ENCODE results near the gene GFOD1.
A peak's percentile ranks its signal among the peaks of the same experiment; 100 is the strongest.
"Not testable (repeated sequence)": the region's sequence is repeated elsewhere in the genome, so short reads cannot be mapped to it uniquely, and the experiment has no call there.

Gene GFOD1

DNA sequence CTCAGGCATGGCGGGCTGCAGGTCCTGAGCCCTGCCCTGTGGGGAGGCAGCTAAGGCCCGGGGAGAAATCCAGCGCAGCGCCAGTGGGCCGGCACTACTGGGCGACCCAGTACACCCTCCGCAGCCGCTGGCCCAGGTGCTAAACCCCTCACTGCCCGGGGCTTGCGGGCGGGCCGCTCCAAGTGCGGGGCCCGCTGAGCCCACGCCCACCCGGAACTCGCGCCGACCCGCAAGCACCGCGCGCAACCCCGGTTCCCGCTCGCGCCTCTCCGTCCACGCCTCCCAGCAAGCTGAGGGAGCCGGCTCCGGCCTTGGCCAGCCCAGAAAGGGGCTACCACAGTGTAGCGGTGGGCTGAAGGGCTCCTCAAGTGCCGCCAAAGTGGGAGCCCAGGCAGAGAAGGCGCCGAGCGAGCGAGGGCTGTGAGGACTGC is 23.8 kb upstream of the GFOD1 start:
- DNase-seq: not testable (repeated sequence)

DNA sequence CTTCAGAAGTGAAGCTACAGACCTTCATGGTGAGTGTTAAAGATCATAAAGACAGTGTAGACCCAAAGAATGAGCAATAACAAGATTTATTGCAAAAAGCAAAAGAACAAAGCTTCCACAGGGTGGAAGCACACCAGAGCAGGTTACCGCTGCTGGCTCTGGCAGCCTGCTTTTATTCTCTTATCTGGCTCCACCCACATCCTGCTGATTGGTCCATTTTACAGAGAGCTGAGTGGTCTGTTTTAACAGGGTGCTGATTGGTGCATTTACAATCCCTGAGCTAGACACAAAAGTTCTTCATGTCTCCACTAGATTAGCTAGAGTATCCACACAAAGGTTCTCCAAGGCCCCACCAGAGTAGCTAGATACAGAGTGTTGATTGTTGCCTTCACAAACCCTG is 23.0 kb upstream of the GFOD1 start:
- DNase-seq: not testable (repeated sequence)

DNA sequence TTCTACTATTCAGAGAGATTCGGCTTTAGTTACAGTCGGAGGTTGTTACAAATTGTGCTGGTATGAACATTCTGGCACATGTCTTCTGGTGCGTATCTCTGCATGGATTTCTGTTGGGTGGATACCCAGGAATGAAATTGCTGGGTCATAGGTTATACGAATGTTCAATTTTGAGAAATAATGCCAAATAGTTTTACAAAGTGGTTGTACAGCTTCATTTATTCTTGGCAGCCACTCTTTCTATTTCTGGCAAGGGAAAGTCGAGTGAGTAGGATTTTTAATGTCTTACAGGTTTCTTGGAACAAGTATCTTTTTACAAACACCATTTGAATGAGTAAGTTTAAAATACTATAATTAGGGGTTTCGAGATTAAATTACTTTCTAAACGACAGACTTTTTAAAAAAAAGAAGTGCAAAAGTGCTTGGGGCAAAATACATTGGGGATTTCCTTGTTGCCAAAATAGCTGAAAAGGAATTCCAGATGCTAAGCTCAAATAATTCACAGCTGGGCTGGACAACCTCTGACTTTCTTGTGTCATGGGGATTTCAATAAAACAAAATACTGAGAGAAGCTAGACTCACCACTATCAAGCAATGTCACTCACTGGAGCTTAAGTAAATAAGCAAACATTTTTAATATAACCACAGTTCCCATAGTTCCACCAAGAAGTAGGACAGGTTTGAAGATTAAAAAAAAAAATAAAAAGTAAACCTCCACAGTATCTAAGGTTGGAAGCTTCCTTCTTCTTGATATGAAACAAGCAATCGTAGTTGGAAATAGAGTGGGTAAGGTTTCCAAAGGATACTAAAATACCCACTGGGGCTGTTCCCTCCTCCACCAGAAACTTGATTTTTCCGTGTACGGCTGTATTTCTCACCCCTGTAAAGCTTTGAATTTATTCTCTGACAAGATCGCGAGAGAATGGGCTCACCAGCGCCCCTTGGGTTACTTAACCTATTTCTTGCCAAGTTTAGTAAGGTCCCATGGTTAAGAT is 21.6 kb upstream of the GFOD1 start:
- DNase-seq: no peak

DNA sequence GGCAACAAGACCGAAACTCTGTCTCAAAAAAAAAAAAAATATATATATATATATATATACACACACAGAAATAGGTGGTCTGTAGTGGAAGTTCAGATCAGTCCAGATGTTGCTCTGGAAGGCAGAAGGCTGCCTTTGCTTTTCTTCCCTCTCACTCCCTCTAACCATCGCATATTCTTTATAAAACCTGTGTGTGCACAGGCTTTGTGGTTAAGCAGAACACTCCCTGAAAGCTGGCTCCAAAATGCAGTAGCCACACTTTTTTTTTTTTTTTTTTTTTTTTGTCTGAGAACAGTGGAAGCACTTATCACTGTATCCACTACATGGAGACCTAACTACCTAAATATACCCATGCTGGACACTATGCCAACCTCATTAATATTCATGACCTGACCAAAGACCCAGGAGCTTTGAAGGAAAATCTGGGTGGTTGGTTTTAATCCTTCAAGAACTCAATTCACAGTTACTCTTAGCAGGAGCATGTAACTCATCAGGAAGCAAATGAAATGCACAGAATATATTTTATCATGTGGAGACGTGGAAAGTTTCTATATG is 20.0 kb upstream of the GFOD1 start:
- no peak for DNase-seq

DNA sequence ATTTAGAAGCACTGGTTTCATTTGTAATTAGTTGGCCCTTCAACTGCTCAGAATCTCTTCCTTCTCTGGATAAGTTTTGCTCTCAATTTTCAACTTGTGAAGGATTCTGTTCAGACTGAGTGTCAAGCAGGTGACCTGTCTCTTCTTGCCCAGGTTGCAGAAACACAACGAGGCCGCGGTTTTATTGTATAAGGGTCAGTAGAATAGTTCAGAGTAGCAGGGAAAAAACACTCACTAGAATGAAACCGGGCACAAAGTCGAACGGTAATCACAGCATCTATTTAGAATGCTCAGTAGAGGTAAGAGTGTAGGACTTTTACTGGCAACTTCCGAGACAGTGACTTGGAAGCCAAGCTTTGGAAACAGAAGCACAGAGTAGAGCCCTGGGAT is 17.9 kb upstream of the GFOD1 start:
- DNase-seq: no peak

DNA sequence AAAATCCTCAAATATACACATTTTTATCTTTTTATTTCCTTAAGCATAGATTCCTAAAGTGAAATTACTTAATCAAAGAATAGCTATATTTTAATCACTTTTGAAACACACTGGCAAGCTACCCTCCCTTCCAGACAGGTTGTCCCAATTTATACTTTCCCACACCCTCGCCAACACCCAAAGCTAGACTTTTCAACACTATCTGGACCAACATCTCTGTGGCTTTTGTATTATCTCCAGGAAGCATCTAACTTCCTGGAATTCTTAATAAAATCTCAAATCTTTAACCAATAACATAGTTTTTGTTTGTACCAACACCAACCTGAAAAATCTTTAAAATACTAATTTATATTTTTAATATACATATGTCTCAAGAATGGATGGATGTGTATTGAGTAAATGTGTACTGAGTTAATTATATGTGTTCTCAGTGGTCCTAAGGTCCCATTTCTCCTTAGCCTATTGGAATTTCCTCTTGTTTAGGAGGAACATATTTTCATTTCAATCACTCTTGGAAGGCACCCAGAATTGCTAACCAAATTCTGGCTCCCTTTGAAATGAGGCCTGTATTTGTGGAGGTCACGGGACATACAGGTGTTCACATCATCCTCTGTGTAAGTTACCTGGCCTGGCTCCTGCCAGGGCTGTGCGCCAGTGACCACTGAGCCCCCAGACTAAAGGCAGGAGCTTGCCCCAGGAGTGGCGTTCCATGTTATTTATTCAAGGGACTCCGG is 17.4 kb upstream of the GFOD1 start:
- DNase-seq: no peak

DNA sequence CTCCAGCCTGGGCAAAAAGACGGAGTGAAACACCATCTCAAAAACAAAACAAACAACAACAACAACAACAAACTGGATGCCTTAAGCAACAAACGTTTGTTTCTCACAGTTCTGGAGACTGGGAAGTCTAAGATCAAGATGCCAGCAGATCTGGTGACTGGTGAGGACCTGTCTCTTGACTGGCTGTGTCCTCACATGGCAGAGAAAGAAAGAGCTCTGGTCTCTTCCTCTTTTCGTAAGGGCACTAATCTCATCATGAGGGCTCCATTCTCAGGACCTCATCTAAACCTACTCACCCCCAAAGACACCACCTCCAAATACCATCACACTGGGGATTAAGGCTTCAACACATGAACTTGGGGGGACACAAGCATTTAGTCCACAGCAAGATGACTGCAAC is 13.5 kb upstream of the GFOD1 start:
- no peak for DNase-seq

DNA sequence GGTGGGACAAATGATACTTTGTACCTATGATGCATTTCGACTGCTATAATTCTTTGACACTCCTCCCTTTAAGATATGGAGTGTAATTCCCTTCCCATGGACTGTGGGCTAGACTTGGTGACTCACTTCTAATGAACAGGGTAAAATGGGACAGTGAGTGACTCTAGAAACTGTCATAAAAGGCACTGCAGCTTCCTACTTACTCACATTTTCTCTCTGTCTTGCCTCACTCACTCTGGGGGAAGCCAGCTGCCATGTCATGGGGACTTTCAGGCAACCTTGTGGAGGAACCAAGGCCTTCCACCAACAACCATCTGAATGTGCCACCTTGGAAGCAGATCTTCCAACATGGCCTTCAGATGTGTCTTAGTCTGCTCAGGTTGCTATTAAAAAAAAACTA is 12.9 kb upstream of the GFOD1 start:
- no peak for DNase-seq

DNA sequence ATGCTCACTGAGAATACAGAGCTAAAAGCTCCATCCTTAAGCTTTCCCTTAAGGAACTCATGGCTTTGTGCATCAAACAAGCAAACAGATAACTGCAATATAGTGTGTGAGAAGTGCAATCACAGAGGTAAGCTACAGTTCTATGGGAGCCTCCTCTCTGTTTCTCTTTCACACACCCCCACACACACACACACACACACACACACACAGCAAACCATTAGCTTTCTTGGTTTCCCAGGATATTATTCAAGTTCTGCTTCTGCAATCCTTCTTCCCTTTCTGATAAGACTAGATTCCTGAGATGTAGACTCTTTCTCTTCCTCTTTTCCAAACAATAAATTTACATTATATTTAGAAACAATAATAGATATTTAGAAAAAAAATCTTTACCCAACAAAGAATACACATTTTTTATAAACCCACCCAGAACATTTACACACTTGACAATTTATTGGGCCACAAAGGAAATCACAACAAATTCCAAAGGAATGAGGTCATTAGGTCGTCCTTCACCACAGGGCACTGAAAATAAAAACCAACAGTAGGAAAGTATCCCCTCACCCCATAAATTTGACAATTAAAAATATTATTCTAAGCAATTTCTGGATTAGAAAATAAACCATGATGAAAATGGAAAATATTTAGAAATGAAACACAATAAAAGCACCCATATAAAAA is 9.3 kb upstream of the GFOD1 start:
- DNase-seq: no peak

DNA sequence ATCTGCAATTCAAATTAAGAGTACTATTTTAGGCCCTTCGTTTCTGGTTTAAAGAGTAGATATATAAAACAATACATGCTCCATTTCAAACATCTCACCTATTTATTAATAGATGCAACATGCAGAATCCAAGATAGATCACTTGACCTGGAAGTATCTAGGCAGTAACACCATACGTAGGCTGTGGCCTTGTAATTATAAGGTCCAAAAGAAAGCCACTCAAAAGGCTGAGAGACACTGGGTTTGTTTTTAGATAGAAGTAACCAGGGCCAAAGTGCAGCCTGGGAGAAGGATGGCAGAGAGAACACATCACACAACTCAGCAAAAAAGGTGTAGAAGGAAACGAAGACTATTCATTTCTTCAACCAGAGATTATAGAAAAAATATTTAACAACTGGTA is 8.4 kb upstream of the GFOD1 start:
- DNase-seq: no peak

DNA sequence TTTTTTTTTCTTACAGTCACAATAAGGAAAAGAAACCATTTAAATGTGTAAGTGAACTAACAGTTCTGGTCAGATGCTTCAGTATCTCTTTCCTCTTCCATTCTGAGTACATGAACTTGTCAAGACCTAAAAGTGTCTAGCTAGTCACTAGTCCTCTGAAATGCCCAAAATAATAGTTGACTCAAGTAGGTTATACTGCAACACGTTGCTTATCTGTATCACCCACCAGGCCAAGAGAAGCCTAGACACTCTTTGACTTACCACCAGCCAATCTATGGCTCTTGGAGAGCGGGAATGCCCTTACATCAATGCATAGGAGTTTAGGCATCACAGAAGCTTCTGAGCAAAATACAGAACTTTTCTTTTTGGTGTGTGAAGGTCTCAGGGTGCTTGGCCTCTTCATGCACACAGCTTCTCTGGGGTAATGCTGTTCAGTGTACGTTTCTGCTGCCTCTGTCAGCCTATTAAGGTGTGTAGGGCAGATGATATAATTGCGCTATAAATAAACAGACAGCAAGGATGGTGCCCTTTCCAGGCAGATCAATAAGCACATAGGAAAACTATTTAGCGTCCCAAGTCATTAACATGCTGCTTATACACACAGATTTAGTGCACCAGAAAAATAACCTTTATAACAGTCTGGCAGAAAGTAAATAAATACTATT is 7.8 kb upstream of the GFOD1 start:
- no peak for DNase-seq

DNA sequence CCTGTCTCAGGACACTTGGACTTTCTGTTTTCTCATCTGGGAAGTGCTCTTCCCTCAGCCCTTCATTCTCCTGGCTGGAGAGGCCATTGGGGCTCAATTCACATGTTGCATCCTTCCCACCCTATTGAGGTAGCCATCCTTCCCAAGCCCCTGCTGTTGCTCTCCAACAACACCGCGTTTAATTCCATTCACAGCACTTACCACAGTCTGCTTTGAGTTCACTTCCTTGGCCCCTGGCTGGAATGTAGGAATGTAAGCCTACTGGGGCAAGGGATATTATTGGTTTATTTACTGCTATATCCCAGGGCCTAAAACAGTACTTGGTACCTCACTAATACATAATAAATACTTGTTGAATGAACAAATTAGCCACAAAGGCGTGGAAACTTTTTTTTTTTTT is 6.7 kb upstream of the GFOD1 start:
- no peak for DNase-seq

DNA sequence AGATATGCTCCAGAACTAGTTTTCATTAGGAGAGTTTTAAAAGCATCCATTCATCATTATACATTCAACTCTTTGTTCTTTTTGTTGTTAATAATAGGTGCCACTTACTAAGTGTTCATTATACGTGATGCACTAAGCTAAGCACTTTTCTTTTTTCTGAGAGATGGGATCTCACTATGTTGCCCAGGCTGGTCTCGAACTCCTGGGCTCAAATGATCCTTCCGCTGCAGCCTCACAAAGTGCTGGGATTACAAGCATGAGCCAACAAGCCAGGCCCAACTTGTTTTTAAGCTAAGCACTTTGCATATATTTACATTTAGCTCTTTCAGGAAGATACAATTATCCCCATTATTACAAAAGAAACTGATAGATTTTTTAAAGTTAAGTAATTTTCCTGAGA is 5.7 kb upstream of the GFOD1 start:
- no peak for DNase-seq

DNA sequence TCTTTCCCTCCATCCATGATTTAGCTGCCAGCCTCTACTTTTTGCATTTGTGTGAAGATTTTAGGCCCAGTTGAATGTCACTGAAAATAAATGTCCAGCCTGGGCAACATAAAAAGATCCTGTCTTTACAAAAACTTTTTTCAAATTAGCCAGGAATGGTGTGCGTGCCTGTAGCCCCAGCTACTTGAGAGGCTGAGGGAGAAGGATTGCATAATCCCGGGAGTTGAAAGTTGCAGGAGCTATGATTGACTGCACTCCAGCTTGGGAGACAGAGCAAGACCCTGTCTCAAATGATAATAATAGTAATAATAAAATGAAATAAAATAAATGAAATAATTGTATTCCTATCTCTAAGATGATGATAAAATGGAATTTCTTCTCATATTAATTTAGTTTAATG is 5.0 kb upstream of the GFOD1 start:
- no peak for DNase-seq

DNA sequence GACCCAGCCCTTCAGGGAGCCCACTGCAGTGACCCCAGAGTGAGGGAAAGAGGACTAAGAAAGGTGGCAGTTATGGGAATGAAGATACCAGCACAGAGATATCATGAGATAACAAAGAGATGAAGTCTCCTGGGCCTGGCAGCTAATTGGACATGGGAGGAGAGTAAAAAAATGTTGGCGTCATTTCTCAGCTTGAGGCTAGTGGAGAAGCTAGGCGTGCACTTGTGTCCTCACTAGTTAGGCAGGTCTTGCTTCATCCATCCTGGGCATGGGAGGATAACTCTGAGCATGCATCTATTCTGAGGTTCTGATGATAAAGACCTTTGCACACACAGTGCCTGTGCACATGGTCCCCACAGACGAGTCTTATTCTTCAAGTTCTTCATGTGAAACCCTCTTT is 4.1 kb upstream of the GFOD1 start:
- DNase-seq: no peak

DNA sequence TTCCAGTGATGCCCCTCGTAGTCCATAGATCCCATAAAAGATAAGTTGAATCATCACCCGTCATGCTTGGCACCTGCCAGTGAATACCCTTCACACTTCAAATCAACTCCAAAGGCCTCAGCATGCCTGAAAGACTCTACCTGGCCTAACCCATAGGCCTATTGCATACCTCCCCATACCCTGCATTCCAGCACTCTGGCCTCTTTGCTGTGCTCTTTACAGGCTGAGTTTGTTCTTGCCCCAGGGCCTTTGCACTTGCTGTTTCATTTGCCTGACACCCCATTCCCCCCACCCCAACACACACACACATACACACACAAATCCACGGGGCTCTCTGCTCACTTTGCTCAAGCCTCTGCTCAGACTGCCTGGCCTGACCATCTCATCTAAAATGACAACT is 3.0 kb upstream of the GFOD1 start:
- no peak for DNase-seq

DNA sequence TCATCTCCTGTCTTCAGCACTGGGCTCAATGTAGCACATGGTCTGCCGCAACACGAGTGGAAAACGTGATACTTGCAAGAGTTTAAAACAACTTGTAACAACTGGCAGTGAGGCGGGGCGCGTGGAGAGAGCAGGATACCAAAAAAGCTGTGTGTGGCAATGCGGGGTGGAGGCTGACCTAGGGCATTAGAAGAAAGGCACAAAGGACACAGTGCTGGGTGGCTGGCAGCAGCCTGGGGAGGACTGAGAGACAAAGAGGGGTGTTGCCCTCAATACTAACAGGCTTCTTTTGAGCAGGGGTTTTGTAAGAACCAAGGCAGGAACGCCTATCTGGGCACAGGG is 1.5 kb upstream of the GFOD1 start:
- no peak for DNase-seq

DNA sequence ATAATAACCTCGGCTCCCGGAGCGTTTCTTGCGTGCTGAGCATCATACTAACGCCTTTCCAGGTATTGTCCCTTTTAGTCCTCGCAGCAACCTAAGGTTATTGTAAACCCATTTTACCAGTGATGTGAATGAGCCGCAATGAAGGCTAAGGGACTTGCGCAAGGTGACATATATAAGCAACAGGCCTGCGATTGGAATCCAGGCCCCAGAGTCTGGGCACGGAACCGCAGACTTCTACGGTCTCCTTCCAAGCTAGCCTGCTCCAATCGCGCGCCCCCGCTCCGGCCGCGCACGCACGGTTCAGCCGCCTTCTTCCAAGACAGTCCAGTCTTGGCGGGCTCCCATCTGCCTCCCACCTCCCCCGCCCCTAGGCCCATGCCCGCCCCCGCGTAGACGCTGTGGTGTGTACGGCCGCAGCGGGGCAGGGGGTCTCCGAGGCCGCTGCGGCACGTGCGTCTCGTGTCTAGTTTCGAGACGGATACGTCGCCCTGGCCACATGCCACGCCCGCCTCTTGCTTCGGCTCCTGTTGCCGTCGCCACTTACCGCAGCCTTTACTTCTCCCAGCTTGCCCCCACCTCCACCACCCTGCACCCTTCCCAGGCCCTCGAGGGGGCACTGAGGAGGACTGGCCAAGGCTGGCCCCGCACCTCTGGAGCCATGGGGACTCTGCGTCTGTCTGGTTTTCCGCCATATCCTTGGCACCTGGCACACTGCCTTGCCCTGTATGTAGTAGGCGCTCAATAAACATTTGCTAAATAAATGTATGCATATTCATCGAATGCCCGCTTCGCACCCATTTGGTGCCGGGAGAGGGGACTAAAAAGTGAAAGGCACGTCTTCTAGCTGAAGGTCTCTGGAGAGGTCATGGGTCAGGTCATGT is 855 bp upstream of the GFOD1 start:
- no peak for DNase-seq

DNA sequence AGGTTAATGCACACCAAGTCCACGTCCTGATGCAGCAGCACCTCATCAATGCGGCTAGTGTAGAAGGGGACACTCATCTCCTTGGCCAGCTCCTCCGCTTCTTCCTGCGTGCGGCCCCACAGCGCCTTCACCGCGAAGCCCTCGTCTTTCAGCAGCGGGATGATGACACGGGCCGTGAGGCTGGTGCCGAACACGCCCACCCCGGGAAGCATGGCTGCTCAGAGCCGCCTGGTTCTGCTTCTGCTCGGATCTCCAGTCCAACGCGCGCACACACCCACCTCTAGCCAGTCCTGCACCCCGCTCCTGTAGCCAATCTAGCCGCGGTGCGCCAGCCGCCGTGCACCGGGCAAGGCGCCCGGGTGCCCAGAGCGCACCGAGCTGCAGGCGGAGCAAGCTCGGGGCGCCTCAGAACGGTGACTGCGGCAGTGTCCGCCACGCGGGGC is 700 bp downstream of the GFOD1 start:
- peak; percentile 36 for DNase-seq

DNA sequence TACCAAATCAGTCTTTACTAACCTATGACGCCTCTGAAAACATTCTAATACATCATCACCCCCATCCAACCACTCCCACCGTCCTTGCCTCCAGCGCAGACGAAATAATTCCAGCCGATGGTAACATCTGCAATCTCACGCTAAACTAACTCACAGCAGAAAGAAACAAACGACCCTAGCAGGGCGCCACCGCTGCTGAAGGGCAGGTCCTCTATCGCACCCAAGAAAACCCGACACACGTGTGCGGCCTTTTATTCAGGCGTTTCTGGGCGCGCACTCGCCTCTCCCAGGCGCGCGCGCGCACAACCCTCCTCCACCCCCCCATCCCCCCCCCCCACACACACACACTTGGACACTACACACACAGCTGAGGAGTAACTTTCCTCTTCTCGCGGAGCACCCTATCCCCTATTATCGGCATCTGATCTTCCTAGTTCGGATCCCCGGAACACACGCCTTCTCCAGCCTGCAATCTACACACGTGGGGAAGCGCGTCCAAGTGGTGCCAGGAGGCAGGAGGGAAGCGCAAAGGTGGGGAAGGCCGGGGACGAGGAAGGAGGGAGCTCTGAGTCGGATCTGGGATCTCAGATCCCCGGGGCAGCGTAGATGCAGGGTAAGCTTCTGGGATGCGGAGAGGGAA is 1.4 kb downstream of the GFOD1 start:
- peak; percentile 47 for DNase-seq

DNA sequence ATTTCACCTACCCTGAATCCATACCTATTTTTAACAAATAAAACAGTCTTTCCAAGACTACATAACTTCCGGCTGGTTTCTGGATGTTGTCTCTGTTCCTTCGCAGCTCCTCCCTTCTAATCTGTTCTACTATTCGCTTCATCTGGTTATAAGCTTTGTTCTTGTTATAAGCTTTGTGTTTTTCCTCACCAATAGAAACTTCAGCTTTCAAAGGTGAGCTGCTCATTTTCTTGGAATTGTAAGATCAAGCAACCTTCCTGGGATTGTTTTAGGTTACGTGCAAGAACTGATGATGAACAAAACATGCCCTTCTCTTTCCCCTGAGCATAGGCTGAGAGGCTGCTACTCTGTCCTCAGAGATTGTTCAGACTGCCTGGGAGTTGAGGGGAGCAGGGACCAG is 2.1 kb downstream of the GFOD1 start:
- no peak for DNase-seq
